Fibroblast of mammary gland (primary cell): ENCODE data around the gene BICRAL.
"Not testable (repeated sequence)": the region's sequence is repeated elsewhere in the genome, so short reads cannot be mapped to it uniquely, and the experiment has no call there.

ENCODE experiments used
- DNase-seq: peaks from one replicate; pipeline ENCODE4 v3.0.0-alpha.2; 2010; ENCODE audit warnings: low read depth
- H3K4me3 ChIP-seq: 2 replicates; pipeline ENCODE4 v1.5.1; 2011; ENCODE audit warnings: low read depth, mild to moderate bottlenecking, low read length, moderate library complexity; ENCODE audit not compliant: control insufficient read depth
- CTCF ChIP-seq: conservative IDR thresholded peaks from 2 replicates; pipeline ENCODE4 v1.5.1; 2011; ENCODE audit warnings: low read depth, low read length, inconsistent platforms; ENCODE audit not compliant: control insufficient read depth, insufficient read depth

Gene BICRAL

DNA sequence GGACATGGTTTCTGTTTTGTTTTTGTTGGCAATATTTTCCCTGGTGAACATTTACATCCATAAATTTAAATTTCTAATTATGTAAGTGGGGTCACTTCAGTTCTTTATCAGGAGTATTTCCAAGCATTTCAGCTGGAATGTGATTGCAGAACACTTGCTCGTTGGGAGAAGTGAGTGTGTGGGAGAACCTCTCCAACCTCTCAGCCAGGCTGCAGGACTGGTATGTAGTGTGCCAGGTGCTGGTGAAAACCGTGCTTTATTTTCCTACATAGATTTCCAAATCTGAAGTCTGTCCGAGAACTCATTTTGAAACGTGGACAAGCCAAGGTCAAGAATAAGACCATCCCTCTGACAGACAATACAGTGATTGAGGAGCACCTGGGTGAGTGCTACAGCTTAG, 103.8 kb downstream of the BICRAL start:
- no peak for DNase-seq
- H3K4me3 ChIP-seq = no peak overlapping the region
- no peak for TF ChIP-seq CTCF

GRCh38 chr6:42888201-42888600, 106.3 kb downstream of the BICRAL start:
- H3K4me3 ChIP-seq, DNase-seq: not testable (repeated sequence)

DNA sequence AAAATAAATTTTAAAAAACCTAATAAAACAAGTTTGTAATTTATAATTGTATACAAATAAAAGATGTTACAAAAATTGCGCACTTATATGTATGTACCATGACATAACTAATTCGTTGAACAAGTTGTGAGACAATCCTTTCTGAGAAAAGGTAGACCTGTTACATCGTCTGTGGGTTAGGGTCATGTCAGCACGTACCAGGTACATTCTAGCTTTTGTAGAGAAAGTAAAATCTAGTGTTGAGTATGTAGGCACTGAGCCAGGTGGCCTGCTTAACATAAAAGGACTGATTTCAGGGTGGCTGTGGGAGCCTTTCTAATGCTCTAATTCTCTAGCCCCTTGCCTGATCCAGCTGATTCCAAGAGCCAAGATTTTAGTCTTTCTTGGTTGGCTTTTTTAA, 108.0 kb downstream of the BICRAL start:
- no peak for TF ChIP-seq CTCF
- DNase-seq = peak; percentile 12
- H3K4me3 ChIP-seq = peak overlapping the region; percentile 84

DNA sequence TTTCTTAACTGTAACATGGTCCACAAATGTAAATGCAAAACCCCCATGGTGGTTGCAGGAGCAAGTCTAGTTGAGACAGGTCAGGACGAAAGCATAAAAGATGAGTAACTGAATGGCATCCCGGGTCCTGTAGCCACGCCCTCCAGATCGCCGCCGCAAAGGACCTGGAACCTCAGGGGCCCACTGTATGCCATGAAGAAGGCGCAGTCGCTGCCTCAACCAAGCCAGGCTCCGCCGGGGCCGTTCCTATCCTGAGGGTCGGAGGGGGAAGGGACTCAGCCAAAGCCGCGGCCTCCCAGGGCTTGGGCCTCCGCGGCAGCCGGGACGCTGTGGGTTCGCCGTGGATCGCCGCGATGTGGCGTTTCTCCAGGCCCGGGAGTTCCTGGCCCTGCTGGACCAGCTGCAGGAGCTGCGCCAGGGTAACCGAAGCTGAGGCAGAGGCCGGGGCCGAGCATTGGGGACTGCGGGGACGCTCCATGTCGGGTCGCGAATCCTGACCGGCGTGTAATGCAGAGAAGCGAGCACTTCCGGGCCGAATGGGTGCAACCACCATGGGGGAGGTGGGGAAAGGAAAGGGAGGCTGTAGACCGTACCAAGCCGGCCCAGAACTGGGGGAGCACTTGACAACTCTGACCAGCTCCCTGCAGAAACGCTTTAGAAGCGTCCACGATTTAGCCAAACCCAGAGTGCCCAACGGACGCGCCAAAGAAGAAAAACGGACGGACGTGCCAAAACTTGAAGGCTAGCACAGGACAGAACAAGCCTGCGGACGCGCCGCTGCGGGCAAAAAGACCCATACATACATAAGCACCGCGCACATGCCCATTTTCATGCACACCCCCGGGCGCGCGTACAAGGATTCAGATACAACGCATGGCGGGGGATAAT, 108.7 kb downstream of the BICRAL start:
- peak overlapping the region; percentile 84 for H3K4me3 ChIP-seq
- peak; percentile 97 for DNase-seq
- no peak for TF ChIP-seq CTCF

DNA sequence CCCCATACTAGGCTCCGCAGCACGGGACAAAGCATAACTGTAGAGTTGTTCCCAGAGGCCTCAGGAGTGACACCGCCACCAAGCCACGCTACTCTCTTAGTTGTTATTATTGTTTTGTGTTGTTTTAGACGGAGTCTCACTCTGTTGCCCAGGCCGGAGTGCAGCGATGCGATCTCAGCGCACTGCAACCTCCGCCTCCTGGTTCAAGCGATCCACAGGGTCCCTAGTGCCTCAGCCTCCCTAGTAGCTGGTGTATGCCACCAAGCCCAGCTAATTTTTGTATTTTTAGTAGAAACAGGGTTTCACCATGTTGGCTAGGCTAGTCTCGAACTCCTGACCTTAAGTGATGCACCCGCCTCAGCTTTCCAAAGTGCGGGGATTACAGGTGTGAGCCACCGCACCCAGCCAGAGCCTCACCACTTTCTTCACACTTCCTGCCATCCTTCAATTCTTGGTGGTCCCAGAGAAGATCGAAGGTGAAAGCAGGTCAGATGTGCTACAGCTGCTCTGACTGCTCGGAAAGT, 109.4 kb downstream of the BICRAL start:
- no peak for TF ChIP-seq CTCF
- no peak for DNase-seq

GRCh38 chr6:42894041-42894828, 112.4 kb downstream of the BICRAL start:
- not testable (repeated sequence) for DNase-seq, H3K4me3 ChIP-seq

More for the DNA sequence above, 109.4 kb downstream of the BICRAL start:
- peak overlapping the region; percentile 84 for H3K4me3 ChIP-seq

GRCh38 chr6:42896178-42896719, 114.4 kb downstream of the BICRAL start:
- H3K4me3 ChIP-seq = no peak overlapping the region
- no peak for TF ChIP-seq CTCF
- no peak for DNase-seq
